PC-9 (cell line): ENCODE measurements around the gene PSD2. TPM values are rescaled to one million over a fixed set of nuclear protein-coding genes. Genes with fewer than 3 reads are reported as not detected.
"Not testable (repeated sequence)": the region's sequence is repeated elsewhere in the genome, so short reads cannot be mapped to it uniquely, and the experiment has no call there.

Source experiments
- BruUV-seq: library from RNA; stranded (reverse); fragments of 400-500 nt; replicated peaks from 2 replicates; lab custom pipeline; 2021; lab: Mats Ljungman, UMichigan
- CTCF ChIA-PET: fragments of 300-600 bp; sonication (Branson Sonifier 250); formaldehyde crosslinking; loops from one replicate; lab custom pipeline; 2022; ENCODE audit warnings: antibody characterized with exemption; lab: Charles Lee
- POLR2A ChIA-PET: fragments of 300-600 bp; sonication (Branson Sonifier 250); formaldehyde crosslinking; loops from one replicate; lab custom pipeline; 2022; ENCODE audit warnings: antibody characterized with exemption; ENCODE audit not compliant: unreplicated experiment; lab: Charles Lee
- DNase-seq, 2 experiments: peaks; one replicate each; pipeline versions ENCODE4 v3.0.0 to v3.0.0-alpha.2; 2015 to 2022; ENCODE audit warnings: mixed read lengths in 1 of 2
- H2AFZ ChIP-seq: fragments of 200-600 bp; sonication (generic); 2 replicates; pipeline ENCODE4 v1.8.1; 2017; ENCODE audit warnings: antibody characterized with exemption
- H3F3A ChIP-seq: fragments of 200-600 bp; sonication (generic); 2 replicates; pipeline ENCODE4 v1.8.1; 2017; ENCODE audit warnings: antibody characterized with exemption, mild to moderate bottlenecking, low read depth; ENCODE audit not compliant: insufficient read depth
- H3K27ac ChIP-seq: fragments of 200-600 bp; sonication (generic); 2 replicates; pipeline ENCODE4 v1.6.1; 2016; ENCODE audit warnings: mixed run types
- H3K27me3 ChIP-seq: fragments of 200-600 bp; sonication (generic); 2 replicates; pipeline ENCODE4 v1.6.1; 2016; ENCODE audit warnings: low read depth, mixed run types; ENCODE audit not compliant: insufficient read depth
- H3K36me3 ChIP-seq: fragments of 200-600 bp; sonication (generic); 2 replicates; pipeline ENCODE4 v1.6.1; 2016; ENCODE audit warnings: low read depth, mixed run types
- H3K4me1 ChIP-seq: fragments of 200-600 bp; sonication (generic); replicated peaks from 2 replicates; pipeline ENCODE4 v1.6.1; 2016; ENCODE audit warnings: mixed run types; ENCODE audit not compliant: insufficient read depth
- H3K4me2 ChIP-seq: fragments of 200-600 bp; sonication (generic); 2 replicates; pipeline ENCODE4 v1.6.1; 2017; ENCODE audit warnings: mixed run types
- H3K4me3 ChIP-seq: fragments of 200-600 bp; sonication (generic); 2 replicates; pipeline ENCODE4 v1.6.1; 2016; ENCODE audit warnings: mixed run types
- H3K79me2 ChIP-seq: fragments of 200-600 bp; sonication (generic); 2 replicates; pipeline ENCODE4 v1.6.1; 2017; ENCODE audit warnings: low read depth, mixed run types
- H3K9me2 ChIP-seq: fragments of 200-600 bp; sonication (generic); 2 replicates; pipeline ENCODE4 v1.8.1; 2017; ENCODE audit warnings: mild to moderate bottlenecking; ENCODE audit not compliant: insufficient read depth
- H3K9me3 ChIP-seq: fragments of 200-600 bp; sonication (generic); 2 replicates; pipeline ENCODE4 v1.8.1; 2016; ENCODE audit warnings: low read depth; ENCODE audit not compliant: insufficient read depth
- H4K20me1 ChIP-seq: fragments of 200-600 bp; sonication (generic); 2 replicates; pipeline ENCODE4 v1.8.1; 2017; ENCODE audit not compliant: insufficient read depth
- EZH2 ChIP-seq: fragments of 200-600 bp; sonication (generic); IDR thresholded peaks from 2 replicates; pipeline ENCODE4 v1.8.0; 2017; ENCODE audit warnings: antibody characterized with exemption, low read depth
- intact Hi-C: fragments of 100-400 bp; cut with micrococcal nuclease; formaldehyde crosslinking; loops from one replicate; pipeline ENCODE4 v1.10.0; 2022; ENCODE audit not compliant: unreplicated experiment
- total RNA-seq: library from RNA; stranded (reverse); gene quantifications from 2 replicates; pipeline ENCODE4 v1.2.3, GENCODE V29; 2021
- TF ChIP-seq, protein P1 (sequence below): fragments of 200-600 bp; sonication (generic); conservative IDR thresholded peaks from 2 replicates; pipeline ENCODE4 v1.6.1; 2017; ENCODE audit warnings: mixed run types, antibody characterized with exemption, mild to moderate bottlenecking, moderate library complexity

PSD2 gene
- total RNA-seq, 1 experiment from 2014 or later: 0.07 TPM

- POLR2A ChIA-PET: no interaction called here
- CTCF ChIA-PET: interaction anchor here (1.0 kb wide), 1 partner anchor 178 kb away, joined by 3 read pairs; no protein-coding TSS in a partner anchor
- intact Hi-C loops: loop anchor here (10.0 kb wide), 1 partner anchor 445 kb away; no protein-coding TSS in a partner anchor
These were observed 5.8 kb upstream of the PSD2 start for GRCh38 chr5:139789845-139790189.

DNA sequence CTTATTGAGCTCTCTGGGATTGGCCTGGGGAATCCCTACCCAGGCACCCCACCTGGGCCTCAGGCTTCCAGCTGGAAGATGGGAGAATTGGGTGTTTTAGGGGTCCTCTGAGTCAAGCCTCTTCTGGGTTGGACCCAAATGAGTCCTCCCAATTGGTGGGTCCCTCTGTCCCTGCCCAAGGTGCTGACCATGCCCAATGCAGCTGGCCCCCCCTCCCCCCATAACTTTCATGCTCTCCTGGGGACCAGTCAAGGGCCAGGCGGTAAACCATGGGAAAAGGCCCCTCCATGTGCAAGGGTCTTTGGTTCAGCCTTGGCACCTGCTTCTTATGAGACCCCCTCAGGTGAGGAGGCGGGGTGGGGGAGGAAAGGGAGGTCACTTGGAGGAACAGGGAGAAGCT is 3.4 kb upstream of the PSD2 start:
- no peak overlapping the region for H3K27ac ChIP-seq
- no peak overlapping the region for H3K4me3 ChIP-seq
- intact Hi-C loops: no loop called here
- H3K27me3 ChIP-seq: peaks cover 40% of the 10 kb centered on the region
- ChIA-PET CTCF (no interaction called here), POLR2A (interaction anchor here (0.6 kb wide), 1 partner anchor 247 kb away, joined by 6 read pairs; no protein-coding TSS in a partner anchor)
- H3K79me2 ChIP-seq: no peaks in the 10 kb centered on the region
- no peaks in the 10 kb centered on the region for H3K4me1 ChIP-seq
- TF ChIP-seq, protein P1, sequence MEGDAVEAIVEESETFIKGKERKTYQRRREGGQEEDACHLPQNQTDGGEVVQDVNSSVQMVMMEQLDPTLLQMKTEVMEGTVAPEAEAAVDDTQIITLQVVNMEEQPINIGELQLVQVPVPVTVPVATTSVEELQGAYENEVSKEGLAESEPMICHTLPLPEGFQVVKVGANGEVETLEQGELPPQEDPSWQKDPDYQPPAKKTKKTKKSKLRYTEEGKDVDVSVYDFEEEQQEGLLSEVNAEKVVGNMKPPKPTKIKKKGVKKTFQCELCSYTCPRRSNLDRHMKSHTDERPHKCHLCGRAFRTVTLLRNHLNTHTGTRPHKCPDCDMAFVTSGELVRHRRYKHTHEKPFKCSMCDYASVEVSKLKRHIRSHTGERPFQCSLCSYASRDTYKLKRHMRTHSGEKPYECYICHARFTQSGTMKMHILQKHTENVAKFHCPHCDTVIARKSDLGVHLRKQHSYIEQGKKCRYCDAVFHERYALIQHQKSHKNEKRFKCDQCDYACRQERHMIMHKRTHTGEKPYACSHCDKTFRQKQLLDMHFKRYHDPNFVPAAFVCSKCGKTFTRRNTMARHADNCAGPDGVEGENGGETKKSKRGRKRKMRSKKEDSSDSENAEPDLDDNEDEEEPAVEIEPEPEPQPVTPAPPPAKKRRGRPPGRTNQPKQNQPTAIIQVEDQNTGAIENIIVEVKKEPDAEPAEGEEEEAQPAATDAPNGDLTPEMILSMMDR: no peak
- TF ChIP-seq EZH2: no peak
- no peaks in the 10 kb centered on the region for H4K20me1 ChIP-seq
- no peaks in the 10 kb centered on the region for H3K36me3 ChIP-seq
- no peak overlapping the region for H2AFZ ChIP-seq
- no TSS peak for BruUV-seq
- no peaks in the 10 kb centered on the region for H3K9me3 ChIP-seq
- H3F3A ChIP-seq: no peaks in the 10 kb centered on the region
- DNase-seq: no peak
- no peak overlapping the region for H3K4me2 ChIP-seq
- H3K9me2 ChIP-seq: no peaks in the 10 kb centered on the region

More at GRCh38 chr5:139789845-139790189, 5.8 kb upstream of the PSD2 start:
- H2AFZ ChIP-seq: no peak overlapping the region
- H4K20me1 ChIP-seq: no peaks in the 10 kb centered on the region
- no peaks in the 10 kb centered on the region for H3K9me2 ChIP-seq
- peaks cover 39% of the 10 kb centered on the region for H3K27me3 ChIP-seq
- DNase-seq: no peak
- no peak overlapping the region for H3K4me3 ChIP-seq
- no peak overlapping the region for H3K4me2 ChIP-seq
- H3K79me2 ChIP-seq: no peaks in the 10 kb centered on the region
- H3K4me1 ChIP-seq: no peaks in the 10 kb centered on the region
- no peaks in the 10 kb centered on the region for H3K9me3 ChIP-seq
- TF ChIP-seq, protein P1: no peak
- TF ChIP-seq EZH2: no peak
- no peaks in the 10 kb centered on the region for H3K36me3 ChIP-seq
- no TSS peak for BruUV-seq
- no peaks in the 10 kb centered on the region for H3F3A ChIP-seq
- no peak overlapping the region for H3K27ac ChIP-seq

DNA sequence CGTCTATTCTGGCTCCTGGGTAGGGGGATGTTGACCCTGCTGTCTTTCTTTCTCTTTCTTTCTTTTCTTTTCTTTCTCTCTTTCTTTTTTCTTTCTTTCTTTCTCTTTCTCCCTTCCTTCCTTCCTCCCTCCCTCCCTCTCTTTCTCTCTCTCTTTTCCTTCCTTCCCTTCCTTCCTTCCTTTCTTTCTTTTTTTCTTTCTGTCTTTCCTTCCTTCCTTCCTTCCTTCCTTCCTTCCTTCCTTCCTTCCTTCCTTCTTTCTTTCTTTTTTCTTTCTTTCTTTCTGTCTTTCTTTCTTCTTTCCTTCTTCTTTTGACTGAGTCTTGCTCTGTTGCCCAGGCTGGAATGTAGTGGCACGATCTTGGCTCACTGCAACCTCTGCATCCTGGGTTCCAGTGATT is 3.0 kb upstream of the PSD2 start:
- H3K9me3 ChIP-seq, BruUV-seq, H3K79me2 ChIP-seq, H4K20me1 ChIP-seq, intact Hi-C loops, POLR2A ChIA-PET, H3K36me3 ChIP-seq, H3K27ac ChIP-seq, H3K4me1 ChIP-seq, H3F3A ChIP-seq, H3K4me3 ChIP-seq, CTCF ChIA-PET, H3K9me2 ChIP-seq, DNase-seq, H3K4me2 ChIP-seq, H2AFZ ChIP-seq: not testable (repeated sequence)
- H3K27me3 ChIP-seq: peaks cover 44% of the 10 kb centered on the region
